NB4 (cell line): ENCODE data around the gene DNAJB13.

ENCODE experiments used
- DNase-seq: peaks from one replicate; pipeline ENCODE4 v3.0.0; 2010; ENCODE audit warnings: low read depth
- H3K4me3 ChIP-seq: one replicate; pipeline ENCODE4 v1.5.1; 2011; ENCODE audit warnings: mild to moderate bottlenecking, low read depth, low read length, moderate library complexity
- CTCF ChIP-seq: IDR thresholded peaks from one replicate; pipeline ENCODE4 v1.5.1; 2012; ENCODE audit warnings: low read depth, low read length
- MYC ChIP-seq: IDR thresholded peaks from 2 replicates; pipeline ENCODE4 v1.6.1; 2011; ENCODE audit warnings: low read depth, low read length
- POLR2A ChIP-seq: IDR thresholded peaks from 2 replicates; pipeline ENCODE4 v1.6.1; 2011; ENCODE audit warnings: mild to moderate bottlenecking; ENCODE audit not compliant: insufficient read length; ENCODE audit errors: extremely low read depth
- TF ChIP-seq, protein P1 (sequence below): IDR thresholded peaks from 2 replicates; pipeline ENCODE4 v1.6.1; 2011; ENCODE audit warnings: low read depth, low read length

The DNAJB13 gene

GRCh38 chr11:74018331-74019005 is 67.6 kb downstream of the DNAJB13 start:
- TF ChIP-seq, protein P1, sequence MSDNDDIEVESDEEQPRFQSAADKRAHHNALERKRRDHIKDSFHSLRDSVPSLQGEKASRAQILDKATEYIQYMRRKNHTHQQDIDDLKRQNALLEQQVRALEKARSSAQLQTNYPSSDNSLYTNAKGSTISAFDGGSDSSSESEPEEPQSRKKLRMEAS: no peak
- TF ChIP-seq CTCF (no peak), POLR2A (no peak), MYC (no peak)
- peak; percentile 41 for DNase-seq
- no peak overlapping the region for H3K4me3 ChIP-seq

DNA sequence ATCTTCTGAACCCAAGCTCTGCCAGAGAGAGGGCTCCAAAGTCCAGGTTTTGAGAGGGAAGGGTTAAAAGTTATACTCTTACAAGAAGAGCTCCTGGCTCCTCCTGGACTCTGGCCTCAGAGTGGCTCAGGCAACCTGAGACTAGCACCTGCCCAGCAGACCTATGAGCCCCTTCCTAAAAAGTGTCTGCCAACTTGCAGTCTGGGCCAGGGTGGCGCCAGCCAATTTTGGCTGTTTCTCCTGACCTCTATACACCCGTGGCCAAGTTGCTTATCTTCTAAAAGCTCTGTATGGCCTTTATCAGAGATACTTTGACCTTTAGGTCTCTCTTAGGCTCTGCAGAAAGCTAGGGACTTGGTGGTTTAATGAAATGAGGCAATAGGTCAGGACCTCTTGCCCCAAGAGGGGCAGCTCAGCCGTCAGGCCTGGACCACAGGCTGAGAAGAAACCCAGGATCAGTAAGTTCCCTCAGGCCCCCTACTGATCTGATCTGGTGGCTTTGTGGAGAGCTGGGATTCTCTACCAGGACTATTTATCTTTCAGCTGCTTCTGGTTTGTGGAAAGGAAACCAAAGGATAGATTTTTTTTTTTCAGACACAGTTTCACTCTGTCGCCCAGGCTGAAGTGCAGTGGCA is 68.4 kb downstream of the DNAJB13 start:
- DNase-seq: no peak
- TF ChIP-seq, protein P1: no peak
- no peak for TF ChIP-seq MYC
- no peak for TF ChIP-seq CTCF
- TF ChIP-seq POLR2A: no peak
- H3K4me3 ChIP-seq: no peak overlapping the region

DNA sequence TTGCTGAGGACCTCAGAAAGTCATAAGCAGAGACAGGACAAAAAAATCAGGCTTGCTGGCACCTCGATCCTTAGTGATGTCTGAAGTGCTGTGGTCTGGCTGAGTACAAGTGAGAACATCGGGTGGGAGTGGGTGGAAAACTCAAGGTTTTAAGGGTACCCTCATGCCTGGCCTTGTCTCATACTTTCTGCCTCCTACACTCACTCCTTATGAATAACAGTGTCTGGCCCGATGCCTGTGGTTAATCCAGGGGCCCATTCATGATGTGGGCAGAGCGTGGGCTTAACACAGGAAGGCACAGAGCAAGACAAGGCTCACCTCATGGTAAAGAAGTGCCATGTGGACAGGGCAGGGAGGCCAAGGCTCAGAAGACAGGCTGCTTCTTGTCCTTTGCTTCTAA is 69.0 kb downstream of the DNAJB13 start:
- H3K4me3 ChIP-seq: no peak overlapping the region
- peak; percentile 12 for DNase-seq
- TF ChIP-seq MYC (no peak), POLR2A (no peak), CTCF (no peak)
- TF ChIP-seq, protein P1: no peak
